B cell (primary cell): ENCODE results near the gene NOTCH3. TPM values are rescaled to one million over a fixed set of nuclear protein-coding genes. Genes with fewer than 3 reads are reported as not detected.

Experiments
- ATAC-seq: fragments of 200-7000 bp; cut with Tn5 transposase; one replicate; pipeline ENCODE4 v1.10.0; 2021; ENCODE audit warnings: low read depth, mild to moderate bottlenecking, moderate number of reproducible peaks, moderate library complexity
- CTCF ChIA-PET: fragments of 350-600 bp; sonication (Branson Sonifier 250); formaldehyde crosslinking; loops from one replicate; lab custom pipeline; 2021; ENCODE audit warnings: antibody characterized with exemption, inconsistent platforms; lab: Charles Lee
- POLR2A ChIA-PET: fragments of 350-600 bp; sonication (Branson Sonifier 250); formaldehyde crosslinking; loops from one replicate; lab custom pipeline; 2021; ENCODE audit warnings: antibody characterized with exemption; lab: Charles Lee
- DNase-seq: peaks from one replicate; pipeline ENCODE4 v3.0.0; 2013
- H2AFZ ChIP-seq: 2 replicates; pipeline ENCODE4 v1.6.1; 2012; ENCODE audit warnings: mild to moderate bottlenecking, low read depth, low read length; ENCODE audit not compliant: insufficient read depth, poor library complexity, severe bottlenecking
- H3K27ac ChIP-seq, 2 donors: 1 replicate in 1 of 2; 2 replicates in 1 of 2; pipeline ENCODE4 v1.5.1; 2012 to 2013; ENCODE audit warnings: low read length in 2 of 2, mild to moderate bottlenecking in 2 of 2, moderate library complexity in 1 of 2
- H3K27me3 ChIP-seq, 4 experiments: fragments of 200-600 bp in 1 of 4; sonication (generic) in 1 of 4; replicated peaks in 1 of 4; 1 replicate in 2 of 4; 2 replicates in 2 of 4; pipeline versions ENCODE4 v1.6.1 to v1.7.0; 2013 to 2016; ENCODE audit warnings: low read length in 3 of 4, mild to moderate bottlenecking in 2 of 4, mixed read lengths in 1 of 4, moderate library complexity in 1 of 4; ENCODE audit not compliant: insufficient read depth in 4 of 4, control insufficient read depth in 3 of 4; ENCODE audit errors: control extremely low read depth in 1 of 4
- H3K36me3 ChIP-seq, 2 experiments: replicated peaks in 1 of 2; 1 replicate in 1 of 2; 2 replicates in 1 of 2; pipeline versions ENCODE4 v1.6.1 to v1.7.1; 2013; ENCODE audit warnings: low read length in 1 of 2; ENCODE audit not compliant: insufficient read depth in 2 of 2, control insufficient read depth in 1 of 2; ENCODE audit errors: control extremely low read depth in 1 of 2, extremely low read depth in 1 of 2
- H3K4me1 ChIP-seq, 2 donors: fragments of 200-600 bp in 1 of 2; sonication (generic) in 1 of 2; 1 replicate in 1 of 2; 2 replicates in 1 of 2; pipeline versions ENCODE4 v1.5.1 to v1.6.1; 2013 to 2017; ENCODE audit warnings: low read length in 2 of 2; ENCODE audit not compliant: control insufficient read depth in 2 of 2, insufficient read depth in 2 of 2
- H3K4me2 ChIP-seq: replicated peaks from 2 replicates; pipeline ENCODE3; 2012; ENCODE audit warnings: mild to moderate bottlenecking, low read depth, low read length; ENCODE audit not compliant: poor library complexity, severe bottlenecking
- H3K4me3 ChIP-seq, 5 experiments: fragments of 200-600 bp in 1 of 5; sonication (generic) in 1 of 5; 1 replicate in 3 of 5; 2 replicates in 2 of 5; pipeline versions ENCODE4 v1.5.1 to v1.7.0; 2011 to 2016; ENCODE audit warnings: low read length in 4 of 5, mild to moderate bottlenecking in 4 of 5, low read depth in 2 of 5, control low read depth in 1 of 5, moderate library complexity in 1 of 5; ENCODE audit not compliant: insufficient read depth in 1 of 5; ENCODE audit errors: control extremely low read depth in 1 of 5, extremely low read depth in 1 of 5
- H3K79me2 ChIP-seq: fragments of 200-600 bp; sonication (generic); one replicate; pipeline ENCODE4 v1.6.0; 2016; ENCODE audit warnings: low read length; ENCODE audit not compliant: control insufficient read depth, insufficient read depth
- H3K9ac ChIP-seq: fragments of 200-600 bp; sonication (generic); 2 replicates; pipeline ENCODE4 v1.6.1; 2017; ENCODE audit warnings: mild to moderate bottlenecking, low read length, moderate library complexity
- H3K9me3 ChIP-seq, 3 donors: one replicate each; pipeline versions ENCODE4 v1.6.1 to v1.7.1; 2013; ENCODE audit warnings: low read length in 2 of 3; ENCODE audit not compliant: control insufficient read depth in 2 of 3, insufficient read depth in 1 of 3; ENCODE audit errors: control extremely low read depth in 1 of 3
- H4K20me1 ChIP-seq: 2 replicates; pipeline ENCODE4 v1.6.0; 2012; ENCODE audit warnings: mild to moderate bottlenecking, low read length; ENCODE audit not compliant: insufficient read depth, control insufficient read depth, poor library complexity, severe bottlenecking
- H3K27ac Mint-ChIP-seq: one replicate; pipeline ENCODE4 v1.8.0; 2021; ENCODE audit warnings: mixed read lengths
- H3K27me3 Mint-ChIP-seq: one replicate; pipeline ENCODE4 v1.8.0; 2021; ENCODE audit warnings: mixed read lengths
- H3K4me1 Mint-ChIP-seq: one replicate; pipeline ENCODE4 v1.8.0; 2021; ENCODE audit warnings: mixed read lengths
- H3K4me3 Mint-ChIP-seq: one replicate; pipeline ENCODE4 v1.8.0; 2021; ENCODE audit warnings: mixed read lengths
- H3K9me3 Mint-ChIP-seq: one replicate; pipeline ENCODE4 v1.8.0; 2022; ENCODE audit warnings: mixed read lengths; ENCODE audit not compliant: insufficient read depth
- EZH2 ChIP-seq: IDR thresholded peaks from 2 replicates; pipeline ENCODE4 v1.6.1; 2012; ENCODE audit warnings: borderline replicate concordance, low read depth, mild to moderate bottlenecking, moderate library complexity, low read length; ENCODE audit not compliant: insufficient read depth, poor library complexity, severe bottlenecking
- WGBS: methylation state at CpG from one replicate; pipeline ENCODE4 v1.1.5; 2013; ENCODE audit warnings: missing lambda C conversion rate; ENCODE audit not compliant: insufficient coverage; 5-methylcytosine and 5-hydroxymethylcytosine counted together
- intact Hi-C: fragments of 100-400 bp; cut with micrococcal nuclease; formaldehyde crosslinking; loops from one replicate; pipeline ENCODE4 v1.10.0; 2022
- polyA plus RNA-seq: library from polyadenylated mRNA; depleted of rRNA; stranded (reverse); fragments of >200 nt; gene quantifications from 2 replicates; pipeline ENCODE4 v1.2.3, GENCODE V29; 2012
- total RNA-seq, 2 donors: library from RNA; stranded (reverse); fragments of 120-200 nt in 1 of 2; gene quantifications; 1 replicate in 1 of 2; 2 replicates in 1 of 2; pipeline versions ENCODE4 v1.2.3 to v1.2.4, GENCODE V29; 2013 to 2022
- TF ChIP-seq, protein P1 (sequence below): fragments of 200-600 bp; IDR thresholded peaks from one replicate; pipeline ENCODE4 v1.8.0; 2022; ENCODE audit warnings: antibody characterized with exemption, mild to moderate bottlenecking

NOTCH3 gene
- total and polyA plus RNA-seq, 2 donors (not counting 1 experiment from before 2014, with no cell fraction given): 0.01 to 0.05 TPM

DNA sequence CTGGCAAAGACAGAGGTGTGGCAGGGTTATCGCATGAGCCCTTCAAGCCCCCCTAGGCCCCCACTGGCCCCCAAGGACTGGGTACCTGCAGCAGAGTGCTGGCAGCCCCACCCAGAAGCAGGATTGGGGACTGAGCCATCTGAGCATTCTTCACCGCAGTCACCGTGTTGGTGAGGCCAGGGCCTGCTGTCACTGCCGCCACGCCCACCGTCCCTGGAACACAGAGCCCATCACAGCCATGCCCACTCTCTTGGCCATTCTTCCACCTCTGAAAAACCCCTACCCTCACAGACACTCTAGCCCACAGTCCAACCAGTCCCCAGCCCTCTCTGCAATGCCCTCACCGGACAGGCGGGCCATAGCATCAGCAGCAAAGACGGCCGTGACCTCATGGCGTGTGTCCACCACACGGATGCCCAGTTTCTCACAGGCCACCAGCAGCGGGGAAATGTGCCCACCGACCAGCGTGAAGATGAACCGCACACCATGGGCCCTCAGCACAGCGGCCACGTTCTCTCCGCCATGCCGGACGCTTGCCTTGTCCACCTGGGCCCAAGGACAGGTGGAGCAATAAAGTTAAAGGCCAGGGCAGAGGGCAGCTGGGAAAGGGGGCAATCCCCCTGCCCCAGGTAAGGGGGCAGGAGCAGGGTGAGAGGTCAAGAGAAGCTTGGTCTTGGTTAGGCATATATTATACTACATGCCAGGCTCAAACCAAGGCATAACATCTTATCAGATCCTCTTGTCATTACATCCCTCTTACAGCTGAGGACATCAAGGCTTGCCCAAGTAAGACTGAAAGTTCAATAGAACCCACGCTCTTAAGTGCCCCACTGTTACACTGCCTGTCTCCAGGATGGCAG, 77.5 kb downstream of the NOTCH3 start:
- intact Hi-C loops: loop anchor here (10.0 kb wide), 1 partner anchor 548 kb away; the partner anchor contains the start of gene NDUFB7
- TF ChIP-seq, protein P1, sequence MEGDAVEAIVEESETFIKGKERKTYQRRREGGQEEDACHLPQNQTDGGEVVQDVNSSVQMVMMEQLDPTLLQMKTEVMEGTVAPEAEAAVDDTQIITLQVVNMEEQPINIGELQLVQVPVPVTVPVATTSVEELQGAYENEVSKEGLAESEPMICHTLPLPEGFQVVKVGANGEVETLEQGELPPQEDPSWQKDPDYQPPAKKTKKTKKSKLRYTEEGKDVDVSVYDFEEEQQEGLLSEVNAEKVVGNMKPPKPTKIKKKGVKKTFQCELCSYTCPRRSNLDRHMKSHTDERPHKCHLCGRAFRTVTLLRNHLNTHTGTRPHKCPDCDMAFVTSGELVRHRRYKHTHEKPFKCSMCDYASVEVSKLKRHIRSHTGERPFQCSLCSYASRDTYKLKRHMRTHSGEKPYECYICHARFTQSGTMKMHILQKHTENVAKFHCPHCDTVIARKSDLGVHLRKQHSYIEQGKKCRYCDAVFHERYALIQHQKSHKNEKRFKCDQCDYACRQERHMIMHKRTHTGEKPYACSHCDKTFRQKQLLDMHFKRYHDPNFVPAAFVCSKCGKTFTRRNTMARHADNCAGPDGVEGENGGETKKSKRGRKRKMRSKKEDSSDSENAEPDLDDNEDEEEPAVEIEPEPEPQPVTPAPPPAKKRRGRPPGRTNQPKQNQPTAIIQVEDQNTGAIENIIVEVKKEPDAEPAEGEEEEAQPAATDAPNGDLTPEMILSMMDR: no peak
- TF ChIP-seq EZH2: no peak

More for the DNA sequence above, 77.5 kb downstream of the NOTCH3 start:
- Mint-ChIP-seq H3K4me3 (peak overlapping the region; percentile 98), H3K27ac (peak overlapping the region; percentile 67), H3K4me1 (peaks cover 19% of the 10 kb centered on the region), H3K9me3 (no peaks in the 10 kb centered on the region), H3K27me3 (peaks cover 3% of the 10 kb centered on the region)
- Histone ChIP-seq H3K4me2 (no peak overlapping the region), H3K36me3 (peaks cover 0 to 24% of the 10 kb centered on the region in 2 experiments), H3K27ac (no peak overlapping the region), H3K9me3 (no peaks in the 10 kb centered on the region), H3K79me2 (peaks cover 5% of the 10 kb centered on the region), H4K20me1 (peaks cover 8% of the 10 kb centered on the region), H3K4me1 (peaks cover 10 to 12% of the 10 kb centered on the region in 2 donors), H3K4me3 (no peak overlapping the region), H3K9ac (no peak overlapping the region), H3K27me3 (no peaks in the 10 kb centered on the region), H2AFZ (no peak overlapping the region)
- CTCF ChIA-PET: interaction anchor here (0.5 to 1.2 kb wide), 2 partner anchors 32 to 432 kb away, joined by 3 to 5 read pairs; no protein-coding TSS in a partner anchor
- DNase-seq: no peak
- POLR2A ChIA-PET: no interaction called here
- WGBS: 97% methylated on average over 22 of the region's 22 CpGs
- no peak for ATAC-seq
